Measurements from ENCODE around the gene PARP15. TPM values are rescaled to one million over a fixed set of nuclear protein-coding genes. Genes with fewer than 3 reads are reported as not detected.

PARP15 gene
- polyA plus RNA-seq, 3 donors = 0.27 to 0.43 (median 0.36) TPM

DNA sequence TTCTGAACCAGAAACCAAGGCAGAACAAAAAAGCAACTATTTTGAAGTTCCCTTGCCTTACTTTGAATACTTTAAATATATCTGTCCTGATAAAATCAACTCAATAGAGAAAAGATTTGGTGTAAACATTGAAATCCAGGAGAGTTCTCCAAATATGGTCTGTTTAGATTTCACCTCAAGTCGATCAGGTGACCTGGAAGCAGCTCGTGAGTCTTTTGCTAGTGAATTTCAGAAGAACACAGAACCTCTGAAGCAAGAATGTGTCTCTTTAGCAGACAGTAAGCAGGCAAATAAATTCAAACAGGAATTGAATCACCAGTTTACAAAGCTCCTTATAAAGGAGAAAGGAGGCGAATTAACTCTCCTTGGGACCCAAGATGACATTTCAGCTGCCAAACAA is 8.7 kb upstream of the PARP15 start:
- no peak for DNase-seq

DNA sequence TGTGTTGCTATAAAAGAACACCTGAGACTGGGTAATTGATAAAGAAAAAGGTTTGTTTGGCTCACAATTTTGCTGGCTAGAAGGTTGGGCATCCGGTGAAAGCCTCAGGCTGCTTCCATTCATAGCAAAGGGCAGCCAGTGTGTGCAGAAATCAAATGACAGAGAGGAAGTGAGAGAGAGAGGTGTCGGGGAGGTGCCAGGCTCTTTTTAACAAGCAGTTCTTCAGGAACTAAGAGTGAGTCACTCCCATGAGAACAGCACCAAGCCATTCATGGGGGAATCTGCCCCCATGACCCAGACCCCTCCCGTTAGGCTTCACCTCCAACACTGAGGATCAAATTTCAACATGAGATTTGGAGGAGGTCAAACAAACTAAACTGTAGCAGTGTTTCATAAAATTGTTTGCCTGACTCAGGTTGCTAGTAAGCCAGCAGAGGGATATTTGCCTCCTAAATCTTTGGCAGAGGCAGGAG is 4.5 kb upstream of the PARP15 start:
- no peak for DNase-seq

DNA sequence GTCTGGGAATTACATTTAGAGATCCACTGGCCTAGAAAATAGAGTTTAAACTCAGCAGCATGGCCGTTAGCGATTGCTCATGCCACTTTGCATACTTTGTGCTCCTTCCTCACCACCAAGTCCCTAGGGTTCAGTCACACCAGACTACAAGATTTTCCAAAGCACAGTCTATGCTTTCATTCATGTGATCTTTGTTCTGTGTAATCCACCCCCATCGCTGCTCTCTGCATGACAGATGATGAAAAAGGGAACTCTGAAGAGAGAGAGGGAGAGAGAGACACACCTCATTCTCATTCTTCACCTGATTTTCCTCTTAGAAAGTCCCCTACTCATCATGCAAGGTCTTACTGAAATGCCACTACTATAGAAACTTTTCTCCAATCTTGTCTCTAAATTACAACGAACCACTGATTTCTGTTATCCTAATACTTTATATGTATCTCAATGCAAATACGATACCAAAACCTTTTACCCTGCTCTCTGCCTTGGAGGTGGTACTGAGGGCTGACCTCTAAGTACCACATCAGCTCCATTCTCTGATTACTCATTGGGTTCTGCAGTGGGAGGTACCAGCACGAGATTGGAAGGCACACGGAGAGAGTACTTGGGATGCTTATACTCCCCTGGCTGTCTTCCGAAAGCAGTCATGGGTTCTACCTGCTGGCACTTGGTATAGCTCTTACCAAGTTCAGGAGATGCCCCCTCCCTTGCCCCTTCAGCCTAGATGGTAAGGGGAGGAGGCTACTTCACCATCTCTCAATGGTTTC is 1.1 kb upstream of the PARP15 start:
- no peak for DNase-seq

DNA sequence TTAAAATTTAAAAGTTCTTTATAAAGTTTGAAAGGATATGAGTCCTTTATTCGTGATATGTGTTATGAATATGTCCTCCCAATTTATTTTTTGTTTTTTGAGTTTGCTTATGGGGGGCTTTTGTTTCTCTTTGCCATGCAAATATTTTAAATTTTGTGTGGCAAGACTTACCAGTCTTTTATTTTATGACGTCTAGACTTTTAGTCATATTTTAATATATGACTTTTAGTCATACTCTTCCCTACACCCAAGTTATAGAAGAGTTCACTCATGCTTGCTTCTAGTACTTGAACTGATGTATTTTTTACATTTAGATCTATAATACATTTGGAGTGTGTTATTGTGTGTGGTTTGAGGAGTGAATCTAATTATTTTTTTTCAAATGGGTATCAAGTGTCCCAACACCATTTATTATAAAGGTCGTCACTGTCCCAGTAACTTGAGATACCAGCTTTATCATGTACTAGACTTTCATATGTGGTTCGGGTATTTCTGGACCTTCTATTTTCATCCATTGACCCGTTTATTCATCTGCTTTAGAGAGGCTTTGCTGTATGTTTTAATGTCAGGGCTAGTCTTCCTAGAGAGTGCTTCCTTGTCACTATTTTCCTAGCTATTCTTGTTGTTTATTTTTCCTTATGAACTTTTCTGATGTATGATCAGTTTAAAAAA is 755 bp downstream of the PARP15 start:
- no peak for DNase-seq

DNA sequence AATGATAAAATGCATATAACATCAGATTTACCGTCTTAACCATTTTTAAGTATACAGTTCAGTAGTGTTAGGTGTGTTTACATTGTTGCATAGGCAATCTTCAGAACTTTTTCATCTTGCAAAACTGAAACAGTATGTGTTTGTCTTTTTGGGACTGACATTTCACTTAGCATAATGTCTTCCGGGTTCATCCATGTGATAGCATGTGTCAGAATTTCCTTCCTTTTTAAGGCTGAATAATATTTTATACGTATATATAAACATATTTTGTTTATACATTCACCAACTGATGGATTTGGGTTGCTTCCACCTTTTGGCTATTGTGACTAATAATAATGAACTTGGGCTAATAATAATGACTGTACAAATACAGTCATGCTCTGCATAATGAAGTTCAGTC is 3.0 kb downstream of the PARP15 start:
- DNase-seq = no peak

DNA sequence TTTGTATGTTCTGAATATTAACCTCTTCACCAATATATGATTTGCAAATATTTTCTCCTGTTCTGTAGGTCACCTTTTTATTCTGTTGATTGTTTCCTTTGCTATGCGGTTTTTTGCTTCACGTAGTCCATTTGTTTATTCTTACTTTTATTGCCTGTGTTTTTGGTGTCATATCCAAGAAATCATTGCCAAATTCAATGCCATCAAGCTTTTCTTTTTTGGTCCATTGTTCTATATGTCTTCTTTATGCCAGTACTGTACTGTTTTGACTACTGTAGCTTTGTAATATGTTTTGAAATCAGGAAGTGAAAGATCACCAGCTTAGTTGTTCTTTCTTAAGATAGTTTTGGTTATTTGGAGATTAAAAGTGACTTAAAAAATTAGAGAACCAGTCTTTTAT is 4.2 kb downstream of the PARP15 start:
- no peak for DNase-seq

DNA sequence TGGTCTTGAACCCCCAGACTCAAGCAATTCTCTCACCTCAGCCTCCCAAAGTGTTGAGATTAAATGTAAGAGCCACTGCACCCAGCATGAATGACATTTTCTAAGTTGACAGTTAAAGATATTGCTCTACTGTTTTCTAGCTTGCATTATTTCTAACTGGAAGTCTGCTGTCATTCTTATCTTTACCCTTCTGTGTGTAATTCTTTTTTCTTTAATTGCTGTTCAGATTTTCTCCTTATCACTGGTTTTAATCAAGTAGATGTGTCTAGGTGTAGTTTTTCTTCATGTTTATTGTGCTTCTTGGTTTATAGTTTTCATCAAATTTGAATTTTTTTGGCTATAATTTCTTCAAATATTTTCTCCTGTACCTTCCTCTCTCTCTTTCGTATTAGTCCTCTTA is 4.9 kb downstream of the PARP15 start:
- DNase-seq = no peak

DNA sequence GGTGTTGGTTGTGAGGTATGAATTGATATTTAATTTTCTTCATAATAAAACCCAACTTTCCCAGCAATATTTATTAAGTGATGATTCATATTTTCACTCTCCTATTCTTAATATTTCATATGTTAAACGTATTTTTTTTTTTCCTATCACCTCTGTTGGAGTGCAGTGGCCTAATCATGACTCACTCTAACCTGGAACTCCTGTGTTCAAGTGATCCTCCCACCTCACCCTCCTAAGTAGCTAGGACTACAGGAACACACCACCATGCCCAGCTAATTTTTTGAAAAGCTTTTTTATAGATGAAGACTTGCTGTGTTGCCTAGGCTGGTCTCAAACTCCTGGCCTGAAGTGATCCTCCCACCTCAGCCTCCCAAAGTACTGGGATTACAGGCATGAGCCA is 8.6 kb downstream of the PARP15 start:
- DNase-seq = no peak

DNA sequence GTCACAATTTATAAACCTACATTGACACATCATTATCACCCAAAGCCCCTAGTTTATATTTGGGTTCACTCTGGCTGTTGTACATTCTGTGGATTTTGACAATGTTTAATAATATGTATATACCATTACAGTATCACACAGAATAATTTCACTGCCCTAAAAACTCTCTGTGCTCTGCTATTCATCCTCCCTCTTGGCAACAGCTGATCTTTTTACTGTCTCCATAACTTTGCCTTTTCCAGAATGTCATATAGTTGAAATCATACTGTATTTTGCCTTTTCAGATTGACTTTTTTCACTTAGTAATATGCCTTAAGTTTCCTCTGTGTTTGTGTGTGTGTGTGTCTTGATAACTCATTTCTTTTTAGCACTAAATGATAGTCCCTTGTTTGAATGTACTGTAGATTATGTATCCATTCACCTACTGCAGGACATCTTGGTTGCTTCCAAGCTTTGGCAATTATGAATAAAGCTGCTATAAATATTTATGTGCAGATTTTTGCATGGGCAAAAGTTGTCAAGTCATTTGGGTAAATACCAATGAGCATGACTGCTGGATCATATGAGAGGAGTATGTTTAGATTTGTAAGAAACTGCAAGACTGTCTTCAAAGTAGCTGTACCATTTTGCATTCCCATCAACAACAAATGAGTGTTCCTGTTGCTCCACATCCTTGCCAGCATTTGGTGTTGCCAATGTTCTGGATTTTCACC is 9.5 kb downstream of the PARP15 start:
- DNase-seq = no peak

DNA sequence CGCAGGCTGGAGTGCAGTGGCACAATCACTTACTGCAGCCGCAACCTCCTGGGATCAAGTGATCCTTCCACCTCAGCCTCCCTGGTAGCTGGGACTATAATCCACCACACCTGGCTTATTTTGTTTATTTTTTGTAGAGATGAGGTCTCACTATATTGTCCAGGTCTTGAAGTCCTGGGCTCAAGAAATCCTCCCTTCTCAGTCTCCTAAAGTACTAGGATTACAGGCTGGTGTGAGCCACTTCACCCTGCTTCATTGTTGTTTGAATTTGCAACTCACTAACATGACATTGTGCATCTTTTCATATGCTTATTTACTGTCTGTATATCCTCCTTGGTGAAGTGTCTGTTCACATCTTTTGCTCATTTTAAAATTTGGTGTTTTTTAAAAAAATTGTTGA is 10.1 kb downstream of the PARP15 start:
- DNase-seq = no peak

DNA sequence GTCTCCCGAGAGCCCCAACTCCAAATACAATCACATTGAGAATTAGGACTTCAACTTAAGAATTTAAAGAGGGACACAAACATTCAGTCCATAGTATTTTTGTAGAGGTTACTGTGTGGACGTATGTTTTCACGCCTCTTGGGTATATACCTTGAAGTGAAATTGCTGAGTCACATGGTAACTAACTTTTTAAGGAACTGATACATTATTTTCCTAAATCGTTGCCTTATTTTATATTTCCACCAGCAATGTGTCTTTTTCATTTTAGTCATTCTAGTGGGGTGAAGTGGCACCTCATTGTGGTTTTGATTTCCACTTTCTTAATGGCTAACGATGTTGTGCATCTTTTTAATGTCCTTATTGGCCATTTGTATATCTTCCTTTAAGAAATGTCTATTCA is 11.8 kb downstream of the PARP15 start:
- no peak for DNase-seq

DNA sequence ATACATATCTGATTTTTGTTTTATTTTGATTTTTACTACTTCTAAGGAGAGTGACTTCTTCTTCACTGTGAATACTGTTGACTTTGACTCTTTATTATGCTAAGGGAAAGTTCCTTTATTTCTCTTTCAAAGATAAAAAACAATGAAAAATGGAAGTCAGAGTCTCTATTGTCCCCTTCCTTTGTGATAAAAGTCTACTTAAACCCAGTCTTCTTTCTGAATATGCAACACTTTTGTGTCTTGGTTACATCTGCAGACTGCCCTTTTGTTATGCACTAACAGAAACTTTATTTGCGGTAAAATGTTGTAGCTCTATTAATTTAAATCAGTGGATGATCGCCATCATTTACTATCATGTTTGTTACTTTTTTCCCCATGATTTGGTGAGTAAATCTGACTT is 13.2 kb downstream of the PARP15 start:
- DNase-seq = no peak

DNA sequence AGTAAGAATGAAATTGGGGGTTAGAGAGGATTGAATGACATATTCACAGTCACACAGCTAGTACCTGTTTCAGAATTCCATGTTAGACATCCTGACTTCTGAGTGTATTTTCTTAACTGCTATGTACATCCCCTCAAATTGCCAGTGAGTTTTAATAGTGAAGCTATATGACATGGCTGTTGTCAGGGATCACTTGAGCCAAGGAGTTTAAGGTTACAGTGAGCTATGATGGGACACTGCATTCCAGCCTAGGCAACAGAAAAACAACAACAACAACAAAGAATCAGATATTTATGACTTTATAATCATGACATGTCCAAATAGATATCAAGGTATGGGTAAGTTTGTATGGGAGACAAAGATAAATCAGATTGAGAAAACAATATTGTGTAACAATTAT is 16.6 kb downstream of the PARP15 start:
- DNase-seq = no peak

DNA sequence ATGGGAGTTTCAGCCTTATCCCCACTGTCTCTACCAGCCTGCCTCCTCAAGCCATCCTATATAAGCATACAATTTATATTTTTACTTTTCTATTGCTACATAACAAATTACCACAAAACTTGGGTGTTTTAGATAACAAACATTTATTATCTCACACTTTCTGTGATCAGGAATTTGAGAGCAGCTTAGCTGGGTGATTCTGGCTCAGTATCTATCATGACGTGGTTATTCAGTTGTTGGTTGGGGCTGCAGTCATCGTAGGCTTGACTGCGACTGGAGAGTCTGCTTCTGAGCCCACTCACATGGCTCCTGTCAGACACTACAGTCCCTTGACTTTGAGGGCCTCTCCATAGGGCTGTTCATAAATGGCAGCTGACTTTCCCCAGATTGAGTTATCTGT is 20.7 kb downstream of the PARP15 start:
- no peak for DNase-seq

DNA sequence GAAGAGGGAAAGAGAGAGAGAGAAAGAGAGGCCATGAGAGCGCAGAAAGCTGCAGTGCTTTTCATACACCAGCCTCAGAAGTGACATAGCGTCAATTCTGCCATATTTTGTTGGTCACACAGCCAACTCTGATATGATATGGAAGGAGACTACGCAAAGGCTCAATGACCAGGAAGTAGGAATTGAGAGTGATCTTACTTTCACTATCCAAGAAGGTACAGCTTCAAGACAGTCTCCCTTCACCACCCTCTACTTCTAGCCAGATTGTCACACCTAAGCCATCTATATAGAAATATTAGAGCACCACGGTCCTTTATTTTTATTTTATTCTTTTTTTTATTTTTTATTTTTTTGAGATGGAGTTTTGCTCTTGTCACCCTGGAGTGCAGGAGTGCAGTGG is 21.1 kb downstream of the PARP15 start:
- DNase-seq = no peak

DNA sequence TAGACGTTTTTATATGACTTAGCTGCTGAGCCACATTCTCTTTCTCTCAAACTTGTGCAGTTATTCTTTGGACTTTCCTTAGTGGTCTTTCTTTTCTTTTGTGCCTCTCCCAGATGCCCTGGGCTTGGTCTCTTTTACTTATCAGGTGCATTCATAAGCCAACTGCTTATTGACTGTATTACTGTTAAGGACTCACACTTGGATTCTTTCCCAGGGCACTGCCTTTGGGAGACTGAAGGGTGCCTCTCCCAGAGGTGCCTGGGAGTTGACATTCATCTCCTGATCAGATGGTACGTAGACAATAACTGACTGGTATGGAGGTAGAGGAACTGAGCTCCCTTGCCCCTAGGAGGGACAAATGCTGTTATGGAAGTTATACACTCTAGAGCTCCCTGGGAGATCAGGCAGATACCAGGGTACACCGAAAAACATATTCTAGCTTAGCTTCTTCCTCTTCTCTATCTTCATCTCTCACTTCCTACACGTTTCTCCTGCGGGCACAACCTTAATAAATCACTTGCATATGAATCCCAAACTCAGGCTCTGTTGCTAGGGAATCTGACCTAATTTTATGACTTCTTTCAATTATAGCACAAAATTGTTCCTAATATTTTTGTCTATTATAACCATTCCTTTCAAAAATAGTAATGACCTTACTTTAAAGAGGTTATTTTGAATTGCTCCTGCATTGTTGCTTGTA is 24.7 kb downstream of the PARP15 start:
- DNase-seq = no peak

DNA sequence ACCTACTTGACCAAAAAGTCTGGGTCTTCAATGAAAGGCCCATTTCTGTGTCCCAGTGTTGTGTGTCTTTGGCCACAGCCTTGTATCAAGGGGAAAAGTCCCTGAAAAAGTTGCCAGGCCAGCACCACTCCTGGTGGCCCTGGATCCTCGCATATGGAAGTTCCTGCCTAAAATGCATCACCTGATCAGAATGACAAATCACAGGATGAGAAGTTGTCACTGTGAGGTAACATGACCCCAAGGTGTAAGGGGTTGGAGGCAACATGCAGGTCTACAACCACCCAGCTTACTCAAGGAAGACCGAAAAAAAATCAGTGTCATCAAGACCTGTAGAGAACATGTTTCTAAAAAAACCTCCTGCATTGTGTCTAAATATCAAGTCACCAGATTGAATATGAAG is 25.6 kb downstream of the PARP15 start:
- DNase-seq = no peak

DNA sequence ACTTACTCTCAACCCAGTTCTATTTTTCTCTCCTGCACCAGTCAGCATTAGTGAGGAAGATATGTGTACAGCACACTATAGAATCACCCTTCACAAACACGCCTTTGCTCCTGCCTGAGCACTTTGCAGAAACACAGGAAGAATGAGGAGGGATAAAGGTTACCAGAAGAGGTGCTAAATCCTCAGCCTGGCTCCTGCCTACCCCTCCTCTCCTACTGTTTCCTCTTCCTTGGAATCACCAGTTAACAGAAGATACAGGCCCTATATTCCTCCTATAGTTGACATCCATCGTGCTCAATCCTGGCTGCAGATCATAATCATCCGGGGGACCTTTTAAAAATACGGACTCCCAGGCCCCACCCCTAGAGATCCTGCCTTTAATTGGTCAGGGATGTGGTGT is 28.9 kb downstream of the PARP15 start:
- no peak for DNase-seq

DNA sequence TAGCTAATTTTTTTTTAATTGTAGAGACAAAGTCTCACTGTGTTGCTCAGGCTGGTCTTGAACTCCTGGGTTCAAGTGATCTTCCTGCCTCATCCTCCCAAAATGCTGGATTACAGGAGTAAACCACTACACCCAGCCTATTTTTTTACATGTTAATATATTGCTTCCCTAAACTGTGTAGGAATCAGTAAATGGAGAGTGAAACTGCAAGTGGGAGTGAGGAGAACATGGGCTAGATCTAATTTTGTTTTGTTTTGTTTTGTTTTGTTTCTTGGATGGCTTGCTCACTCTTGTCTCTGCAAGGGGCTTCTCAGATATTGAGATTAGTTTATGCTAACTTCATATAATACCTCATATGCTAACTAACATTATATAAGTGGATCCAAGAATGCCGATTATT is 31.5 kb downstream of the PARP15 start:
- DNase-seq = no peak

DNA sequence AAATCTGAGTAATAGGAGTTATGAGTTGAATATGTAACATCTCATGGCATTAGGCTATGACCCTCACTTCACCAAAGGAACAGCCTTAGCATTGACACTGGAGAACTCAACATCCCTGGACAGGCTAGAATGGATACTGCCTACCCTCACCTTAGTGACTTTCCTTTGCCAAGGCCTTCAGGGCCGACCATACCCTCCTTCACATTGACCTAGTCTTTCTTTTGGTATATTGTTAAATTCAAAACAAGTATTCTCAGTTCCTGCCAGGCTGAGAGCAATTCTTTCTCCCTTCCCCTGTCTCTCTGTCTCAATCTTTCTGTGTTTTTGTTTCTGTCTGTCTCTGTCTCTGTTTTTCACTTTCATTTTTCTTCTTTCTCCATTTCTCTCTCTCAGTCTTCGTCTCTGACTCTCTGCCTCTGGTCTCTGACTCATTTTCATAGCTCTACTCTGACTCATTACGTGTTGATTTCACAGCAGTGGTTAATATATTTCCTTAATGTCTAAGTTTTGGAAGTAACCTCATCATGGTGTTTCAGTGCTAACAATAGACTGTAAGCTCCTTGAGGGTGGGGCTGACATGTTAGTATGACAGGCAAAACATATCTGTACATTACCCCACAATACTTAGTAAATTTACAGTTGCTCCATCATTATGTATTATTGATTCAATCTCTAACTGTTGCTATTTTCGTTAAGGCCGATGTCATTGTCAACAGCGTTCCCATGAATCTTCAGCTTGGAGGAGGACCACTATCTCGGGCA is 32.5 kb downstream of the PARP15 start:
- no peak for DNase-seq

DNA sequence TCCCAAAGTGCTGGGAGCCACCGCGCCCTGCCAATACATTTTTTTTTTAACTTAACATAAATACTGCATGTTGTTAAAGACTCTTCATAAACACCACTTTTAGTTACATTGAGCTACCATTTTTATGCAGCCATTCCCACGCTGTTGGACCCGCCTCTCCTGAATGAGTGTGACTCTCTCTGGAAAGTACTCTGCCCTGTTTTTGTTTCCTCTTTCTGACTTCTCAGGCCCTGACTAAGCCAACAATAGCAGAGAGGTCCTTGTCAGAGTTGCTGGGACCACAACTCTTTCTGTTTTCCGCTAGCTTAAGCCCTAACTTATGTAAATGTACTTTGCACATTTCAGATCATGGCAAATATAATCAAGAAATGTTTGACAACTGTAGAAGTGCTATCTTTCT is 35.2 kb downstream of the PARP15 start:
- DNase-seq = no peak

DNA sequence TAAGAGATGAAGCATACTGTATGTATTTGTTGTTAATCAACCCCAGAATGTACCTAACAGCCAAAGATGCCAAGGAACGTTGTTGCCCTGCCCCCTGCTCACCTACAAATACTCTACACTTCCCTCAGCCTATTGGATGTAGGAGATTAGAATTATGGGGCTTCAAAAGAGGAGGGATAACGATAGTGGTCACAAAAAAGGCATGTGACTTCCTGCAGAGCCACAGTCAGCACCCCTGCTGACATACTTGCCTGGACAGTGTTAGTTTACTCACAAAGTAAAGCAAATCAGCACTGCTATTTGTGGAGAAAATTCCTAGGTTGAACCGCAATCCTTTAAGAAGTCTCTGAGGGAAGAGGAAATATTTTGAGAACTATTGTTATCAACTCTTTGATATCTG is 37.9 kb downstream of the PARP15 start:
- no peak for DNase-seq
